Measurements from ENCODE around the gene SH3BGR.

DNA sequence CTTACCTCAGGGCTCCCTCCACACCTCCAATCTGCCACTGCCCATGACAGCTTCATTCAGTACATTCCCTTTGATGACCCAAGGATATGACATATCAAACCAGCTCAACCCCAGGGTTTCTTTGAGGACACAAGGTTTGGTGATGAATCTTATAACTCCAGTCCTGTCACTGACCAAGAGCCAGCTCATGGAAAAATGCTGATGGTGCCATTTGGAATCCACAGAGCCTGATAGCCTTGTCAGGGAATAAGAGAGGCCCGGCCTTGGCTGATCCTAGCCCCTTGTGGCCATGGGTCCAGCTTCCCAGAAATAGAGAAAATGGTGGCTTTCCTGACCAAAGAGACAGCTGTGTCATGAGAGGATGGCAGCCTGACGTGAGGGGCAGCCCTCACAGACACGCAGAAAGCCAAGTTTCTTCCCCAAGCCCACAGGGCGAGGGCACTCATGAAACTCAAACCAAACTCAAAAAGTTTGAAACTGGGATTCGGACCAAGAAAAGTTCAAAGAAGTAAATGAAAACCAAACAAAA lies 75.4 kb downstream of the SH3BGR start:
- TF ChIP-seq EZH2phosphoT487 (IDR thresholded peaks at IDR 0.05; ENCODE audit: borderline replicate concordance), result no peak
- TF ChIP-seq, protein P1, sequence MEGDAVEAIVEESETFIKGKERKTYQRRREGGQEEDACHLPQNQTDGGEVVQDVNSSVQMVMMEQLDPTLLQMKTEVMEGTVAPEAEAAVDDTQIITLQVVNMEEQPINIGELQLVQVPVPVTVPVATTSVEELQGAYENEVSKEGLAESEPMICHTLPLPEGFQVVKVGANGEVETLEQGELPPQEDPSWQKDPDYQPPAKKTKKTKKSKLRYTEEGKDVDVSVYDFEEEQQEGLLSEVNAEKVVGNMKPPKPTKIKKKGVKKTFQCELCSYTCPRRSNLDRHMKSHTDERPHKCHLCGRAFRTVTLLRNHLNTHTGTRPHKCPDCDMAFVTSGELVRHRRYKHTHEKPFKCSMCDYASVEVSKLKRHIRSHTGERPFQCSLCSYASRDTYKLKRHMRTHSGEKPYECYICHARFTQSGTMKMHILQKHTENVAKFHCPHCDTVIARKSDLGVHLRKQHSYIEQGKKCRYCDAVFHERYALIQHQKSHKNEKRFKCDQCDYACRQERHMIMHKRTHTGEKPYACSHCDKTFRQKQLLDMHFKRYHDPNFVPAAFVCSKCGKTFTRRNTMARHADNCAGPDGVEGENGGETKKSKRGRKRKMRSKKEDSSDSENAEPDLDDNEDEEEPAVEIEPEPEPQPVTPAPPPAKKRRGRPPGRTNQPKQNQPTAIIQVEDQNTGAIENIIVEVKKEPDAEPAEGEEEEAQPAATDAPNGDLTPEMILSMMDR (conservative IDR thresholded peaks at IDR 0.05; ENCODE audit: low read length), result no peak
